8988T (cell line): ENCODE results near the gene P2RY14.
"Not testable (repeated sequence)": the region's sequence is repeated elsewhere in the genome, so short reads cannot be mapped to it uniquely, and the experiment has no call there.

Source experiments
- DNase-seq: peaks from one replicate; pipeline ENCODE4 v3.0.0; 2011

Gene P2RY14

GRCh38 chr3:151256749-151257148 lies 21.6 kb downstream of the P2RY14 start:
- no peak for DNase-seq

- no peak for DNase-seq
These were observed 29.5 kb downstream of the P2RY14 start for GRCh38 chr3:151248772-151249337.

GRCh38 chr3:151242006-151242405 lies 36.3 kb downstream of the P2RY14 start:
- DNase-seq = not testable (repeated sequence)

GRCh38 chr3:151236736-151237135 lies 41.6 kb downstream of the P2RY14 start:
- DNase-seq = no peak

- no peak for DNase-seq
These were observed 42.0 kb downstream of the P2RY14 start for GRCh38 chr3:151236316-151236715.

GRCh38 chr3:151234825-151235224 lies 43.5 kb downstream of the P2RY14 start:
- DNase-seq = no peak

GRCh38 chr3:151232991-151233390 lies 45.4 kb downstream of the P2RY14 start:
- no peak for DNase-seq

GRCh38 chr3:151232403-151232802 lies 45.9 kb downstream of the P2RY14 start:
- not testable (repeated sequence) for DNase-seq

- DNase-seq = no peak
These were observed 47.7 kb downstream of the P2RY14 start for GRCh38 chr3:151230646-151231045.

- no peak for DNase-seq
These were observed 49.7 kb downstream of the P2RY14 start for GRCh38 chr3:151228666-151229040.

GRCh38 chr3:151227807-151228665 lies 50.3 kb downstream of the P2RY14 start:
- DNase-seq = no peak

GRCh38 chr3:151227266-151227806 lies 51.0 kb downstream of the P2RY14 start:
- DNase-seq = no peak

- no peak for DNase-seq
These were observed 51.5 kb downstream of the P2RY14 start for GRCh38 chr3:151226825-151227224.

- DNase-seq = no peak
These were observed 52.2 kb downstream of the P2RY14 start for GRCh38 chr3:151226088-151226563.

- no peak for DNase-seq
These were observed 53.0 kb downstream of the P2RY14 start for GRCh38 chr3:151225040-151225975.

GRCh38 chr3:151224268-151224866 lies 54.0 kb downstream of the P2RY14 start:
- DNase-seq = no peak

GRCh38 chr3:151219056-151219455 lies 59.3 kb downstream of the P2RY14 start:
- DNase-seq = no peak

- DNase-seq = no peak
These were observed 60.2 kb downstream of the P2RY14 start for GRCh38 chr3:151218136-151218535.

- DNase-seq = no peak
These were observed 61.4 kb downstream of the P2RY14 start for GRCh38 chr3:151216641-151217607.

GRCh38 chr3:151214459-151214858 lies 63.9 kb downstream of the P2RY14 start:
- no peak for DNase-seq

GRCh38 chr3:151213881-151214280 lies 64.5 kb downstream of the P2RY14 start:
- DNase-seq = no peak
